PC-3 (cell line): ENCODE data around the gene OLFML2B. TPM values are rescaled to one million over a fixed set of nuclear protein-coding genes. Genes with fewer than 3 reads are reported as not detected.
A peak's percentile ranks its signal among the peaks of the same experiment; 100 is the strongest.

Source experiments
- ATAC-seq: fragments of 200-7000 bp; cut with Tn5 transposase; 2 replicates; pipeline ENCODE4 v1.9.1; 2020; ENCODE audit warnings: mild to moderate bottlenecking, moderate library complexity
- BruUV-seq: library from RNA; stranded (reverse); fragments of 400-500 nt; replicated peaks from 2 replicates; lab custom pipeline; 2021; lab: Mats Ljungman, UMichigan
- CTCF ChIA-PET: fragments of 300-600 bp; sonication (Branson Sonifier 250); formaldehyde crosslinking; loops from one replicate; lab custom pipeline; 2022; ENCODE audit warnings: antibody characterized with exemption; lab: Charles Lee
- POLR2A ChIA-PET: fragments of 300-600 bp; sonication (Branson Sonifier 250); formaldehyde crosslinking; loops from one replicate; lab custom pipeline; 2022; ENCODE audit warnings: antibody characterized with exemption; ENCODE audit not compliant: unreplicated experiment; lab: Charles Lee
- DNase-seq: peaks from one replicate; pipeline ENCODE4 v3.0.0-alpha.2; 2015
- H2AFZ ChIP-seq: fragments of 300-600 bp; sonication (generic); 2 replicates; pipeline ENCODE4 v1.6.0; 2016; ENCODE audit warnings: antibody characterized with exemption, low read length
- H3F3A ChIP-seq: fragments of 300-600 bp; sonication (generic); one replicate; pipeline ENCODE4 v1.6.0; 2017; ENCODE audit warnings: antibody characterized with exemption, low read length, control low read depth, mild to moderate bottlenecking; ENCODE audit not compliant: unreplicated experiment
- H3K27ac ChIP-seq: fragments of 300-600 bp; sonication (generic); 2 replicates; pipeline ENCODE4 v1.5.1; 2016; ENCODE audit warnings: mild to moderate bottlenecking, low read length
- H3K27me3 ChIP-seq: fragments of 300-600 bp; sonication (generic); 2 replicates; pipeline ENCODE4 v1.6.1; 2016; ENCODE audit warnings: low read length, mixed read lengths
- H3K36me3 ChIP-seq: fragments of 300-600 bp; sonication (generic); 2 replicates; pipeline ENCODE4 v1.6.1; 2016; ENCODE audit warnings: low read depth, mixed run types, low read length, mixed read lengths
- H3K4me1 ChIP-seq: fragments of 300-600 bp; sonication (generic); 2 replicates; pipeline ENCODE4 v1.5.1; 2016; ENCODE audit warnings: low read length; ENCODE audit not compliant: insufficient read depth
- H3K4me2 ChIP-seq: fragments of 300-600 bp; sonication (generic); 2 replicates; pipeline ENCODE4 v1.6.0; 2016; ENCODE audit warnings: low read length
- H3K4me3 ChIP-seq: fragments of 300-600 bp; sonication (generic); 2 replicates; pipeline ENCODE4 v1.5.1; 2016; ENCODE audit warnings: mild to moderate bottlenecking, low read length, mixed read lengths
- H3K79me2 ChIP-seq: fragments of 300-600 bp; sonication (generic); 2 replicates; pipeline ENCODE4 v1.6.1; 2017; ENCODE audit warnings: low read length, mixed read lengths
- H3K9ac ChIP-seq: fragments of 300-600 bp; sonication (generic); 2 replicates; pipeline ENCODE4 v1.6.0; 2016; ENCODE audit warnings: mild to moderate bottlenecking, low read length
- H3K9me2 ChIP-seq: fragments of 300-600 bp; sonication (generic); replicated peaks from 2 replicates; pipeline ENCODE4 v1.6.1; 2016; ENCODE audit warnings: mixed run types, low read length, mixed read lengths
- H3K9me3 ChIP-seq: fragments of 300-600 bp; sonication (generic); 2 replicates; pipeline ENCODE4 v1.6.1; 2016; ENCODE audit warnings: low read length, mixed read lengths
- H4K20me1 ChIP-seq: fragments of 300-600 bp; sonication (generic); 2 replicates; pipeline ENCODE4 v1.6.1; 2016; ENCODE audit warnings: low read length, mixed read lengths
- CTCF ChIP-seq: fragments of 300-600 bp; sonication (generic); conservative IDR thresholded peaks from 2 replicates; pipeline ENCODE4 v1.5.1; 2017; ENCODE audit warnings: antibody characterized with exemption, low read depth, mild to moderate bottlenecking, low read length
- EZH2 ChIP-seq: fragments of 300-600 bp; sonication (generic); IDR thresholded peaks from one replicate; pipeline ENCODE4 v1.6.1; 2017; ENCODE audit warnings: antibody characterized with exemption, mild to moderate bottlenecking, low read length; ENCODE audit not compliant: unreplicated experiment
- EZH2phosphoT487 ChIP-seq: fragments of 300-600 bp; sonication (generic); IDR thresholded peaks from 2 replicates; pipeline ENCODE4 v1.6.1; 2018; ENCODE audit warnings: mild to moderate bottlenecking, antibody characterized with exemption, low read length, borderline replicate concordance
- intact Hi-C: fragments of 100-400 bp; cut with micrococcal nuclease; formaldehyde crosslinking; loops from 2 replicates; pipeline ENCODE4 v1.9.0; 2023
- total RNA-seq: library from RNA; depleted of rRNA; stranded (reverse); fragments of >200 nt; gene quantifications from 2 replicates; pipeline ENCODE4 v1.2.3, GENCODE V29; 2014

Gene OLFML2B
- total RNA-seq, 1 experiment from 2014 or later: 1.4 TPM

- Histone ChIP-seq H3F3A (no peaks in the 10 kb centered on the region), H3K36me3 (no peaks in the 10 kb centered on the region), H3K79me2 (no peaks in the 10 kb centered on the region), H3K9me3 (no peaks in the 10 kb centered on the region), H2AFZ (no peak overlapping the region), H4K20me1 (no peaks in the 10 kb centered on the region), H3K27ac (no peak overlapping the region), H3K9me2 (no peaks in the 10 kb centered on the region), H3K9ac (no peak overlapping the region), H3K4me2 (no peak overlapping the region), H3K4me3 (no peak overlapping the region), H3K4me1 (peaks cover 2% of the 10 kb centered on the region; the same call in 1 of the 2 replicates), H3K27me3 (no peaks in the 10 kb centered on the region)
- no TSS peak for BruUV-seq
- POLR2A ChIA-PET: no interaction called here
- ATAC-seq (no peak), DNase-seq (no peak)
- intact Hi-C loops: no loop called here
- CTCF ChIA-PET: no interaction called here
- TF ChIP-seq CTCF (no peak), EZH2phosphoT487 (no peak)
Observed at GRCh38 chr1:162042361-162042760, 18.7 kb upstream of the OLFML2B start.

GRCh38 chr1:162040657-162041056, 17.0 kb upstream of the OLFML2B start:
- Histone ChIP-seq H3K4me2 (no peak overlapping the region), H3K79me2 (no peaks in the 10 kb centered on the region), H3K36me3 (no peaks in the 10 kb centered on the region), H3K9ac (no peak overlapping the region), H3K4me1 (peaks cover 8% of the 10 kb centered on the region), H3K27ac (no peak overlapping the region), H4K20me1 (no peaks in the 10 kb centered on the region), H3K4me3 (no peak overlapping the region), H3F3A (no peaks in the 10 kb centered on the region), H3K9me2 (no peaks in the 10 kb centered on the region), H3K27me3 (no peaks in the 10 kb centered on the region), H3K9me3 (no peaks in the 10 kb centered on the region), H2AFZ (no peak overlapping the region)
- CTCF ChIA-PET: no interaction called here
- POLR2A ChIA-PET: no interaction called here
- ATAC-seq (peak; percentile 51), DNase-seq (peak; percentile 58)
- BruUV-seq: no TSS peak
- intact Hi-C loops: no loop called here
- TF ChIP-seq EZH2phosphoT487 (no peak), EZH2 (no peak), CTCF (peak; percentile 80)

GRCh38 chr1:162040001-162040400, 16.3 kb upstream of the OLFML2B start:
- Histone ChIP-seq H3K36me3 (no peaks in the 10 kb centered on the region), H3K9me2 (no peaks in the 10 kb centered on the region), H3F3A (no peaks in the 10 kb centered on the region), H3K27ac (no peak overlapping the region), H3K27me3 (no peaks in the 10 kb centered on the region), H4K20me1 (no peaks in the 10 kb centered on the region), H2AFZ (no peak overlapping the region), H3K9me3 (no peaks in the 10 kb centered on the region), H3K4me1 (peaks cover 15% of the 10 kb centered on the region), H3K4me2 (no peak overlapping the region), H3K79me2 (no peaks in the 10 kb centered on the region), H3K4me3 (no peak overlapping the region), H3K9ac (no peak overlapping the region)
- DNase-seq (no peak), ATAC-seq (no peak)
- POLR2A ChIA-PET: no interaction called here
- CTCF ChIA-PET: no interaction called here
- intact Hi-C loops: no loop called here
- BruUV-seq: no TSS peak
- no peak for TF ChIP-seq EZH2phosphoT487
- no peak for TF ChIP-seq EZH2
- TF ChIP-seq CTCF: no peak
